ENCODE results near the gene RAD51B. TPM values are rescaled to one million over a fixed set of nuclear protein-coding genes. Genes with fewer than 3 reads are reported as not detected.
A peak's percentile ranks its signal among the peaks of the same experiment; 100 is the strongest.

RAD51B gene
- total and polyA plus RNA-seq, 9 of the 15 experiments (the other 6 are each of a cell fraction or from before 2014, with no cell fraction given): 8.5 to 17.3 (median 11.3) TPM

DNA sequence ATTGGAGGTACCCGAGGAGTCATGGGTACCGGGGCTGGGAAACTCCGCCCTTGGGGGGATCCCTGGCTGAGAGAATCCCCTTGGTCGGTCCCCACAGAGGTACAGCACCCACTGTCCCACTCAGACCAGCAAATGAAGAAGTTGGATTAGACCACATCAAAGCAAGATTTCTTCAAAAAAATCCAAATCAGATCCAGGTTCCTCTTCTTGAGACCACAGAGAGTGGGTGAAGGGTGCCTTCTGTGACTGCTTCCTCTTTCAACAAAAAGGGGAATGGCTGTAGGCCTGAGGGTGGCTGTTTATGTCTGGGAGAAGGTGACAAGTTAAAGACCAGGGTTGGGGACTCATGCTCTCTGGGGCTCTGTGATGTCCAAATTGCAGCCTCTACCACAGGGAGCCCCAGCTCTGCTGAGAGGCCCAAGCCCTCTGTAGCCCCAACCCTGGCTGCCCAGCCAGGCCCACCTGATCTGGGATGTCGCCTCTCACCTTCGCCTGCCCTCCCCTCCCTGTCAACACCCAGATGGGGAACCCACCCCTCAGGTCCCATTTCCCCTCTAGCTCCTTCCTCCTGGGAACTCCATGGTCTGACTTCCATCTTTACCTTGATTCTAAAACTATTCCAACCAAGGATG lies 922.4 kb downstream of the RAD51B start:
- POLR2A ChIA-PET: no interaction called here

More for the DNA sequence above, 922.4 kb downstream of the RAD51B start:
- H3K27me3 ChIP-seq (ENCODE audit: control insufficient read depth in 2 of 2, insufficient read depth in 2 of 2, low read length in 2 of 2): no peaks in the 10 kb centered on the region
- DNase-seq (ENCODE audit: extremely low read depth in 1 of 4, low spot score in 3 of 4) (no peak), FAIRE-seq (no peak), ATAC-seq (no peak)
- intact Hi-C loops (cut with micrococcal nuclease) (no loop called here), in situ Hi-C loops (cut with MboI) (no loop called here)
- no peak overlapping the region for H3K27ac ChIP-seq (ENCODE audit: extremely low read depth, low read depth, low read length)
- TF ChIP-seq, protein P1, sequence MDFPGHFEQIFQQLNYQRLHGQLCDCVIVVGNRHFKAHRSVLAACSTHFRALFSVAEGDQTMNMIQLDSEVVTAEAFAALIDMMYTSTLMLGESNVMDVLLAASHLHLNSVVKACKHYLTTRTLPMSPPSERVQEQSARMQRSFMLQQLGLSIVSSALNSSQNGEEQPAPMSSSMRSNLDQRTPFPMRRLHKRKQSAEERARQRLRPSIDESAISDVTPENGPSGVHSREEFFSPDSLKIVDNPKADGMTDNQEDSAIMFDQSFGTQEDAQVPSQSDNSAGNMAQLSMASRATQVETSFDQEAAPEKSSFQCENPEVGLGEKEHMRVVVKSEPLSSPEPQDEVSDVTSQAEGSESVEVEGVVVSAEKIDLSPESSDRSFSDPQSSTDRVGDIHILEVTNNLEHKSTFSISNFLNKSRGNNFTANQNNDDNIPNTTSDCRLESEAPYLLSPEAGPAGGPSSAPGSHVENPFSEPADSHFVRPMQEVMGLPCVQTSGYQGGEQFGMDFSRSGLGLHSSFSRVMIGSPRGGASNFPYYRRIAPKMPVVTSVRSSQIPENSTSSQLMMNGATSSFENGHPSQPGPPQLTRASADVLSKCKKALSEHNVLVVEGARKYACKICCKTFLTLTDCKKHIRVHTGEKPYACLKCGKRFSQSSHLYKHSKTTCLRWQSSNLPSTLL (IDR thresholded peaks at IDR 0.05): no peak
- TF ChIP-seq HDAC1 (IDR thresholded peaks at IDR 0.05): peak in 1 of 2 experiments; percentile 18; a peak in 1 of 4 replicates
- no peak for TF ChIP-seq NRF1 (conservative IDR thresholded peaks at IDR 0.05 in 1 of 2, IDR thresholded peaks at IDR 0.05 in 1 of 2)
- TF ChIP-seq LEF1 (IDR thresholded peaks at IDR 0.05): peak; percentile 81; the same call in 1 of the 2 replicates
- peak; percentile 67; the same call in 1 of the 2 replicates for TF ChIP-seq SPI1 (IDR thresholded peaks at IDR 0.05; ENCODE audit: borderline replicate concordance, low read depth, low read length)
- TF ChIP-seq TCF7 (IDR thresholded peaks at IDR 0.05; ENCODE audit: borderline replicate concordance): peak; percentile 95
- 0 out of 4 replicates have a peak, but pooled peaks of 1 of the 2 experiments have one; percentile 32 for TF ChIP-seq RCOR1 (IDR thresholded peaks at IDR 0.05; ENCODE audit: borderline replicate concordance in 1 of 2, low read depth in 2 of 2, low read length in 2 of 2)
- H3K9me1 ChIP-seq (ENCODE audit: control insufficient read depth, insufficient read depth, low read length): no peaks in the 10 kb centered on the region
- no TSS peak for BruUV-seq (replicated peaks)
- H3K79me2 ChIP-seq (ENCODE audit: control insufficient read depth, insufficient read depth, low read length): no peaks in the 10 kb centered on the region
- H3K9me3 ChIP-seq (replicated peaks; ENCODE audit: control insufficient read depth, insufficient read depth, low read depth, low read length): peaks cover 7% of the 10 kb centered on the region
- no peak overlapping the region for H3K4me3 ChIP-seq
- H4K20me1 ChIP-seq (replicated peaks; ENCODE audit: control insufficient read depth, insufficient read depth, low read length): no peaks in the 10 kb centered on the region
- H3K9ac ChIP-seq (ENCODE audit: insufficient read depth in 1 of 2, low read depth in 2 of 2, low read length in 2 of 2): no peak overlapping the region
- 97% methylated on average over 3 of the region's 6 CpGs for WGBS (ENCODE audit: insufficient coverage, low coverage, missing lambda C conversion rate)
- H3K36me3 ChIP-seq (ENCODE audit: control insufficient read depth, insufficient read depth, low read length): no peaks in the 10 kb centered on the region
- peaks cover 0 to 12% of the 10 kb centered on the region in 2 experiments; a peak in 3 of 5 replicates for H3K4me1 ChIP-seq (replicated peaks in 1 of 2; ENCODE audit: control insufficient read depth in 2 of 2, insufficient read depth in 2 of 2, low read length in 2 of 2)
- H2AFZ ChIP-seq (ENCODE audit: low read depth, low read length): no peak overlapping the region
- CTCF ChIA-PET (ENCODE audit: low intra/inter-chr PET ratio): no interaction called here
- H3K4me2 ChIP-seq (ENCODE audit: insufficient read depth, low read length): no peak overlapping the region

Measured in K562 (cell line).